GM19025 (cell line): ENCODE measurements around the gene NTMT2.
A peak's percentile ranks its signal among the peaks of the same experiment; 100 is the strongest.

Experiments used
- ATAC-seq: cut with Tn5 transposase; IDR thresholded peaks from one replicate; pipeline ENCODE4 v1.9.1; 2021; ENCODE audit warnings: mild to moderate bottlenecking, low read depth, moderate library complexity; ENCODE audit not compliant: unreplicated experiment

Gene NTMT2

GRCh38 chr1:170203693-170204092 lies 57.9 kb downstream of the NTMT2 start:
- ATAC-seq = no peak

- ATAC-seq = no peak
Measured at GRCh38 chr1:170204121-170204520, 58.4 kb downstream of the NTMT2 start.

GRCh38 chr1:170205301-170205700 lies 59.5 kb downstream of the NTMT2 start:
- ATAC-seq = no peak

- ATAC-seq = no peak
Measured at GRCh38 chr1:170209125-170209524, 63.4 kb downstream of the NTMT2 start.

- no peak for ATAC-seq
Measured at GRCh38 chr1:170210142-170210541, 64.4 kb downstream of the NTMT2 start.

- no peak for ATAC-seq
Measured at GRCh38 chr1:170213596-170213995, 67.8 kb downstream of the NTMT2 start.

- ATAC-seq = peak; percentile 63
Measured at GRCh38 chr1:170214117-170215032, 68.6 kb downstream of the NTMT2 start.

GRCh38 chr1:170215072-170215885 lies 69.5 kb downstream of the NTMT2 start:
- ATAC-seq = no peak

GRCh38 chr1:170217517-170218256 lies 71.9 kb downstream of the NTMT2 start:
- ATAC-seq = no peak

- ATAC-seq = no peak
Measured at GRCh38 chr1:170218257-170218650, 72.5 kb downstream of the NTMT2 start.
